NCI-H69 (cell line): ENCODE data around the gene SPECC1L.

Experiments used
- DNase-seq: peaks from one replicate; lab custom pipeline; 2025; lab: John Stamatoyannopoulos, UW

The SPECC1L gene

DNA sequence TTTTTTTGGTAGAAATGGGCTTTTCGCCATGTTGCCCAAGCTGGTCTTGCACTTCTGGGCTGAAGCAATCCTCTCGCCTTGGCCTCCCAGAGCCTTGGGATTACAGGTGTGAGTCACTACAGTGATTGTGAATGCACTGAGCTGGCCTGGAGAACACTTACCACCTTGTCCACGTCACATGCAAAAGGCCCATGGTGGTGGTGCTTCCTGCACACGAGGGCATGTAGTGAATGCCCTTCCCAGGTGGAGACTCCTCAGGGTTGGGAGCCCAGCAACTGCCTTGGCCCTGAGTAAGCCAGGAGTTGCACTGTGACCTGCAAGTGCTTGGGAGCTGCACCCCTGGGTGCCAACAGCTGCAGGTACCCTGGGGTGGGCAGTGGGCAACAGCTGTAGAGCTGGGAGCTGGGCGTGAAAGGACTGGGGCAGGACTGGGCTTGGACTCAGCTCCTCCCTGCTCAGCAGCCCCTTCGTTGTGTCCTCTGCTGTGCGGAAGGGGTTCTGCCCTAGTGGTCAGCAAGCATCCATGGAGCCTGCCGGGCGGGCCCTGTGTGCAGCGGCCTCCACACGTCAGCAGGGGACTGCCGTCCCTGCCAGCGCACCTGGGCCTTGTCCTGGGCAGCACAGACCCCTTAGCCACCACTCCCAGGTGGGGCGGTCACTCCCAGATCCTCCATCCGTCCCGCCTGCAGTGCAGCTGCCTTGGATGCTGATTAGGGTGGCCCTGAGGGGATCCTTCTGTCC, 147.4 kb downstream of the SPECC1L start:
- DNase-seq = peak; percentile 23

DNA sequence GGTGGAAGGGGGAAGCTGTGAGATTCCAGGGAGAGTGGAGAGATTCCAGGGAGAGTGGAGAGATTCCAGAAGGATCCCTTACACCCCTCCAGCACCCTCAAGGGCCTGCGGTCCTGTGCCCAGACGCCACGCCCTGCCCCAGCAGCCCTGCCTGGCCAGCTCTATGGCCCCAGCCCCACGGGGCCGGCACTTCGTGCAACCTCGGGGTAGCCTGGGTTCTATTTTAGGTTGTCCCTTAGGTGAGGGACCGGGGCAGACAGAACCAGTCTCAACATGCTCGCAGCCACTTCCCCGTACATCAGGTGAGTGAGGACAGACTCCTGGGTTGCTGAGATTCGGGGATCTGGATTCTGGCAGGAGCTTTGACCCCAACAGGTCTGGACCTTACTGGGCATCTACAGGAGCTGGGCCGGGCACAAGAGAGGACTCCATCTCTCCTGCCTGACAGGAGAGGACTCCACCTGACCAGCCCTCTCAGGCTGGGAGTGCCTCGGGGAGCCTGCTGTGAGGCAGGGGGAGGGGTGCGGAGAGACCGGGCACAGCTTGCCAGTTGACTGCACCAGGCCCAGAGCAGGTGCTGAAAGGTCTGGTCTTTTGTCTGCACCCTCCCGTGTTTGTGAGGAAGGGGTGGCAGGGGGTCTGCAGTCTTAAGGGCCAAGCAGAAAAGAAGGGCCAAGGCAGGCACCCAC, 148.3 kb downstream of the SPECC1L start:
- peak; percentile 84 for DNase-seq

DNA sequence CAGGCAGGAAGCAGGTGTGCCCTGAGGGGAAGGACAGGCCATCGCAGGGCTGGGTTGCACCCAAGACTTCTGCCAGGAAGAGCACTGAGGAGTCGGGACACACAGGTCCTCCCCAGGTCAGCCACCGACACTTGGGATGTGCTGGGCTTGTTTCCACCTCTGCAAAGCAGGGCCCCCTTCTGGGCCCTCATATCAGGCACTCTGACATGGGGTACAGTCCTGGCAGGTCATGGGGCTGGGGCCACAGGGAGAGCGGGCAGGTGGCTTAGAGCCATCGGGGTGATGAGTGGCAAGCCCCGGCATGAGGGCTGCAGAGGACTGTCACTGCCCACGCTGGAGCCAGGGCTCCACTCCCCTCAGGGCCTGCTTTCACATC, 148.8 kb downstream of the SPECC1L start:
- peak; percentile 54 for DNase-seq

DNA sequence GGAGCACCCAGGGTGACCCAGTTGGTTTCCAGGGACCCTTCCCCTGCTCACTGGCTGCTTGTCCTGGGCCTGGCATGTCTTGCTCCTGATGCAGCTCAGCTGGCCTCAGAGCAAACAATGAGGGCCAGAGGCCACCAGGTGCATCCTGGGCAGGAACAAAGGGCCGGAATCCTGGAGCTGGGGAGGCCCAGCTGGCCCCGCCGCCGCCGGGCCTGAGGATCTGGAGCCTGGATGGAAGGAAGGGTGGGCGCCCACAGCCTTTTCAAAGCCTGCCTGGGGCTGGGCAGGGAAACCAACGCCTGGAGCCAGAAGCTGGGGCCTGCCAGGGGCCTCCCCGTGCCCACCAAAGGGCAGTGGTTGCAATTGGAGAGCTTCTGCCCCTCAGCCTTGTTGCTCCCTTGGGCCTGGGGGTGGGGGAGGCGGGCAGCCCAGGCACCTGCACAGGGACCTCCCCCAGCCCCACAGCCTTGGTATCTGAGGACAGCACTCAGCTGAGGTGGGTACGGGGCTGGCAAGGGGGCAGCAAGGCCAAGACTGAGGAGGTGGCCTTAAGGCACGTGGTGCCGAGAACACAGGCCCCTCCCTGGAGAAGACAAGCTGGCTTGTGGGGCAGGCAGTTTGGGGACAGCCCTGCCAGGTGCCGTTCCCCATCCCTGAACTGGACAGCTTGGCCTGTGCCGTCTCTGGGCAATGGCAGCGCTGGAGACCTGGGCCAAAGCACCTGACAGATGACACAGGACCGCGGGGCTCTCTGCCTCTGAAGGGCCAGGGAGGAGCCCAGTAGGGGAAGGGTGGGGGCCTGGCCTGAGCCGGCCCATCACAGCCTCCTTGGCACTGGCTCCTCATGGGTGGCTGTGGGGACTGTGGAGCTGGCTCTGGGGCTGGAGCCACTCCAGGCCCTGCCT, 149.7 kb downstream of the SPECC1L start:
- peak; percentile 82 for DNase-seq

DNA sequence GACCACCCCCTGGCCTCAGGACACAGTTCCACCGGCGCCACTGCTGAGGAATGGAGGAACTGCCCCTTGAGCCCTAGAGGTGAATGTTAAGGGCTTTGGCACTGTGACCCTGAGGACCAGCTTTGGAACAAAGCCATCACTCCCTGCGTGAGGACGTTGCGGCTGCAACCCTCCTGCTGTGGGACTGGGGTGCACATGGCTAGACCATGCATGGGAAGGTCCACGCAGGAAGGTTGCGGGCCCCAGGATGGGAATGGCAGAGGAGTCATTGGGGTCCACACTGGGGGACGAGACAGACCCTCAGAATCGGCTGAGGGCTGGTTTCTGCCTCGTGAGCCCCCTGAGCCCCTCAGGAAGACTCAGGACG, 150.3 kb downstream of the SPECC1L start:
- DNase-seq = peak; percentile 24

DNA sequence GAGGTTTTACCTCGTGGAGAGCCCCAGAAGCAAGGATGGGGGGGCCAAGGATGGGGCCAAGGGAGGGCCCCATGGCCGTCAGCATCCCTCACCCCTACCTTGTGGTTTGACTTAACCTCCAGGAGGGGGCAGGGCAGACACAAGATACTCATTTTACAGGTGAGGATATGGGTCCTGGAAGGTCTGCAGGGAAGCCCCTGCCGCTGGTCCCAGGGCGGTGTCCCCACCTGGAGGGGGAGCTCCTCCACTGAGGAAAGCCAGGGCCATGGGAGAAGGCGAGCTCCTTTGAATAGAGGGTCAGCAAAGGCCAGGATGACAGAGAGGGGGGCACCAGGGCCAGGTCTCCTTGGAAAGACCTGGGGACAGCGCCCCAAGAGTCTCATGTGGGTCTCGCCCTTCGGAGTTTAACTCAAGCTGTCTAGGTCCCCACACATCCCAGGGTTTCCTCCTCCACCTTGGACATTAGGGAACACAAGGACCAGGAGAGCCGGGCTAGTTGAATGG, 150.8 kb downstream of the SPECC1L start:
- peak; percentile 71 for DNase-seq

DNA sequence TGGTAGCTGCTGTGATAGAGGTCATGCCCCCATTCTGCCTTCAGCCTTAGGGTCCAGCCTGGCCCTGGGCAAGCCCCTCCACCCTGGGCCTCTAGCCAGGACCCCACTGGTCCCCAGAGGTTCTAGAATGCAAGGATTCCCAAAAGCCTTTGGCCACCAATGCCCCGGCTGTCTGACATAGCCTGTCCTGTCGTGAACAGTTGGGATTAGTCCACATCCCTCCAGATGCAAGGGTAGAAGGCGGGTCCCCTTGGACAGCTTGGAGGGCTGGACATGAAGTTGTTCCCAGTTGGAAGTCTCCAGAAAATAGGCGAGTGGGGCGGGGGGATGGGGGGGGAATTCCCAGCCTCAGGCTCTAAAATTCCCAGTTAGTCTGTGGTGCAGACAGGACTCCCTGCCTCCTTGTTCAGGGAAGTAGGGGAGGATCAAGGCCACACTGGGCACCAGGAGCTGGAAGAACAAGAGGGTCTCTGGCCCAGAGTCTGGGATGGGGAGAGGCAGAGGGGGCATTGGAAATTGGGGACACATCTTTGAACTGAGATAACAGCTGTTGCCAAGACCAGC, 151.6 kb downstream of the SPECC1L start:
- DNase-seq = peak; percentile 61

DNA sequence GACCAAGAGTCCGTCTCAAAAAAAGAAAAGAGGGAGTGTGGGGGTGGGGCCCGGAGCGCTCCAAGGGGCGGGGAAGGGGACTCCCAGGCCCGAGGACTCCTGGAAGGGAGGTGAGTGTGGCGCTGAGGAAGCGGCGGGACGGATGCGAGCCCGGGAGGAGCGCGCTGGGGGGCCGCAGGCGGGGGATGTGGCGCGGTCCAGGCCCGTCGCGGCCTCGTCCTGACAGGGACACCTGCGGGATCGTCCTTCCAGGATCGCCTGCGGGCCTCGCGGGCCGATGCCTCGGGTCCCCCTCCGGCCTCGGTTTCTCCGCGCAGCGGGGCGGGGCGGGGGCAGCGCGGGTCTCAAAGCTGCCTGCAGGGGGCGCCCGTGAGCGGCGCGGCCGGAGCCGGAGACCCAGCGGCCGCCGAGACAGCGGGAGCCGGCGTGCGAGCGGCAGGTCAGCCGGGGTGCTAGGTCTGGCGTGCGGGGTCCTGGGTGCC, 152.9 kb downstream of the SPECC1L start:
- DNase-seq = peak; percentile 63

DNA sequence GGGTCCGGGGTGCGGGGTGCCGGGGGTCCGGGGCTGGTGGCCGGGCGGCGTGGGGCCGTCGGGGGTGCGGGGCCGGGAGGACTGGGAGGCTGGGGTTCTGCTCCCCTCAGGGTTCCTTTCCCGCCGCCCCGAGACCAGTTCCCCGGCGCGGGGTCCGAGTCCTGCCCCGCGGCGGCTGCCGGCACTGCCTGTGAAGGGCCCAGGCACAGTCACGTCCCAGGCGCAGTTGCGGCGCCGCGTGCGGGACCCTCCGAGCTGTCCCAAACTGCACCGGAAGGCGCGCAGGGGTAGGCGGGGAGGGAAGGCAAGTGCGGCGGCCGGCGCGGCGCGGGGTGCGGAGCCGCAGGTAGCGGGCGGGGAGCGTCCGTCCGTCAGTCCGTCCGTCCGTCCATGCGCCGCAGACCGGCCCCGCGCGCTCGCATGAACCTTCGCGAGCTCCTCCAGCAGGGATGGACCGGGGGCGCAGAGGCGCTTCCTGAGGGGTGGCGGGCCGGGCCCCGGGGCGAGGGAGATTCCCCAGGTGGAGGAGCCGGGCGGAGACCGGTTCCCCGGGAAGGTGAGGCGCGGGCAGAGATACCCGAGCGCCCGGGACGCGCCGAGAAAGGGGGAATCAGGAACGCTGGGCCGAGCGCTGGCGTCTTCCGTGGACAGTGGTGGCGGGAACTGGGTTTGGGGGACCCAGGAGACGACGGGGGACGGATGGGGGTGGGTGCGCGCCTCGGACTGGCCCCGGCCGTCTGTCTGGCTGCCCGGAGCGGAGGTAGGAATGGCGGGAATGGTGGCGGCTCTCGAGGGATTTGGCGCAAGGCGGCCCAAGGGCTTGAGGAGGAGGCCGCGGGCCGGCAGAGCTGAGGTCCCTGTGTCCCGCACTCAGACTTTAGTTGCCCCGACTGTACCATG, 153.6 kb downstream of the SPECC1L start:
- peak; percentile 52 for DNase-seq

DNA sequence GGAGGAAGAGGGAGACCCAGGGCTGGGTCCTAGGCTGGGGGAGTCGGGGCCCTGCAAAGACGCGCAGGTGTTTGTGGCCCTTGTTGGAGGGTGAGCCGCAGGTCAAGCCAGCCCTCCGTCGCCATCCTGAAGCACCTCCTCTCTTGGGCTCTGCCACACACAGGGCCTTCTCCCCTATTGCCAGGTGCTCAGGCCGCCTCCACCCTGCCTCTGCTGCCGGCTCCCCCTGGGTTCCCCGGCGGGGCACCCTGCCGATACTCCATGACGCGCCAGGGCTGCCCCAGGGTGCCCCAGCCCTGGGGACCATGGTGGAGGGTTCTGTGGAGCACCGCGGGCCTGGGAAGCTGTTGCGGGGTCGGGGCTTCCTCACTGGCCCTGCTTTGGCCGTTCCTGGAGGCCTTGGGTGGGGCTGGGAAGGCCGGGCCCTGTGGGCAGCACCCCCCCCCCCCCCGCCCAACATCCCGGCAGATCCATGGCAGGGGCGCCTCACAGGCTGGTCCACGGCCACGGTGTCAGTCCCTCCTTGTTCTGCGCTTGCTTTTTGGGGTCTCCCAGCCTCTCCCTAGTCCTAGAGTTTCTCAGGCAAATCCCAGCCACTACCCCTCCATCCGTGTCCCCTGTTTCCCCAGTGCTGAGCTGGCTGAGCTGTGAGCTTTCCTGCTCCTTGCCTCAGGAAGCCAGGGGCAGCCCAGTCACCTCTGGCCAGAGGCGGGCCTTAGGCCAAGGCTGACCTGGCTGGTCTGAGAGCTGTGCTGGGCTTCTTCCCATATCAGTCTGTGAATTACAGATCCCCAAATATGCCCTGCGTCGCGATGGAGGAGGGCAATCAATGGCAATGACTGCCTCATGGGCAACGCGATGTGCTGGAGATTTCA, 154.5 kb downstream of the SPECC1L start:
- DNase-seq = no peak

DNA sequence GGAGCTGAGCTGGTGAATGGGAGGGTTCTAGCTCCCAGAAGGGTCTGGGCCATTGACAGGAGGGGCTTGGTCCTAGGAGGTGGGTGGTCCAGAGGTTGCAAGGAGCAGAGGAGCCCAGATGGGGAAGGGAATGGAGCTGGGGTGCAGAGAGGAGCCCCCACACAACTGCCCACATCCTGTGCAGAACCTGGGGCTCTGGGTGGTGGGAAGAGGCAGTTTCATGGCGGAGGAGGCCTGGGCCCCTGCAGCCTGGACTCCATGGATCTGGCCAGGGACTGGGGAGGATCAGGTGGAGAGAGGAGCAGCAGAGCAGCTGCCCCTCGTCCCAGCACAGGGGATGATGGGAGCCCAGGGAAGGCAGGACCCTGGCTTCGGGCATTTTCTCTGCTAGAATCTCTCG, 155.8 kb downstream of the SPECC1L start:
- no peak for DNase-seq

DNA sequence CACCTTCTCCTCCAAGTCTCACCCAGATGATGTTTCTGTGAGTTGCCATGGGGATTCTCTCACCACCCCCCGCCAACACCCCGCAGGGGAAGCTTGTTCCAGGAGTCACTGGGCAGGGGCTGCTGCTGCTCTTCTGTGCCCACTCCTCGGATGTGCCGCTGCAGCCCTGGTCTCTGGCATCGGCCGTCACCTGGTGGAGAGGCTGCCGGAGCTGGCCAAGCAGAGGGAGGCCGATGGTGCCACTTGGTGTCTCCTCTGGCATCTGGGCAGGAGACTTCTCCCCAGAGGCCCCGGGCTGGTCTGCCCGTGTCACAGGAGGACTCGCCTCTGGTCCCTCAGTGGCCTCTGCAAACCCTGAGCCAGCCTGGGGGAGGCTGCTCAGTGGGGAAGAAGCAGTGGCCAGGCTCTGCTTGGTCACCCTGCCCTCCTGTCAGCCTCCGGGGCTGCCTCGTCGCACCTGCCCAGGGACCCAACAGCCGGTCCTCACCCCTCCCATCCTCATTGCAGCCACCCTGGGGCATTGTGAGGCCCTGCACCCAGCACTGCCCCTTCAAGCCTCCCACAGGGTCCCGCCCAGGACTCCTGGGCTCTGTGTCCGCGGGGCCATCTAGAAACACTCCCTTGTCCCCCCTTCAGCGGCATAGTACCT, 156.3 kb downstream of the SPECC1L start:
- no peak for DNase-seq

DNA sequence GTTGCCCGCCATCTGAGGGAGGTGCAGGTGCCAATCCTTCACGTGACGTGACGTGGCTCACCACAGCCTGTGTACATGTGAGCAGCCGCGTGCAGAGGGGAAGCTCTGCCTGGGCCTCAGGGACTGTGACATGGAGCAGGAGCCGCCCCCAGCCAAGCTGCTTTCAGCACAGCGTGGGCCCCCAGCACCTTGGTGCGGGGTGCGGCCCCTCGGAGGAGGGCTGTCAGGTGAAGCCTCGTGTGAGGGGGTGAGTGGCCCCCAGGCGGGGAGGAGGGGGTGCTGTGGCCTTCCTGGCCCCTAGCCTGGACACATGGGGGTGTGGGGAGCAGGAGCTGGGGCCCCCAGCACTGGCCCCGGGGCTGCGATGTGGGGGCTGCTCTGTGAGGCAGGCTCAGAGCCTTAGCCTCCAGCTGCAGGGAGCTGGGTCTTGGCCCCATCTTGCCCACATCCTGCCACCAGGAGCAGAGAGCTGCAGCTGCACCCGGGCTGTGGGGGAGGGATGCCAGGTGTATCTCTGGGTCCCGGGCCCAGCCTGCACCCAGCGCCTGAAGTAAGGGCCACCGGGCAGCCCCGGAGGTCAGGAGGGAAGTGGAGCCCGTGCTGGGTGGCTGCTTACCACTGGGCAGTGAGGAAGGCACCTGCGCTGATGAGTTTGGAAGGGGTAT, 157.0 kb downstream of the SPECC1L start, which contains the start of gene ADORA2A:
Gene ADORA2A, plus strand, starts transcription at position 100 of the 665 bp plus-strand sequence. CDS start 5,806 bp downstream, outside the sequence.
- DNase-seq = no peak

DNA sequence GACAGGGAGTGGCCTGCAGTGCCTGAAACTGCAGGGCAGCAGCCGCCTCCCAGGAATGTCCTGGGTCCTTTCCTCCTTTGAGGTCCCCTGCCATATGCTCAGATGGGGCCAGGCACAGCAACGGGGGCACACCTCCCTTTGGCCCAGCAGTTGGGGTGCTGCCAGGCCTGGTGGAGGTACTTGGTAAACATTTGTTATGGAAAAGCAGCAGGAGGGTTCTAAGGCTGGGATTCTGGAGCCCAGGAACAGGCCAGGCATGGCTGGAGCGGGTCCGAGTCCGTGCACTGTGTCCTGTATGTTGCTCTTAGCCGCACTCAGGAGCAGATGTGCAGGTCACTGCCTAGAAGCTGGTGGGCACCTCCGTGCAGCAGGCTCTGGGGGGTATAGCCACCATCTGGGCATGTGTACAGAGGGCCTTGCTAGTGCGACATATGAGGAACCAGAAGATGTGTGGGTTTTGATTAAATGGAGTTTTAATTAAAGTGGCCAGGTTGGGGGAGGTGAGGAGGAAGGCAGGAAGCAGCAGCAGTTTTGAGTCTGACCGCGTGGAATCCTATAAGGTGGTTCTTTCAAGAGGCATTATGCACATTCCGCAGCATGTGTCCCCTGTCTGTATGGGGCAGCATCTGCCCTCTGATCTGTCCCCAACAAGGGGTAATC, 158.2 kb downstream of the SPECC1L start:
- peak; percentile 83 for DNase-seq

DNA sequence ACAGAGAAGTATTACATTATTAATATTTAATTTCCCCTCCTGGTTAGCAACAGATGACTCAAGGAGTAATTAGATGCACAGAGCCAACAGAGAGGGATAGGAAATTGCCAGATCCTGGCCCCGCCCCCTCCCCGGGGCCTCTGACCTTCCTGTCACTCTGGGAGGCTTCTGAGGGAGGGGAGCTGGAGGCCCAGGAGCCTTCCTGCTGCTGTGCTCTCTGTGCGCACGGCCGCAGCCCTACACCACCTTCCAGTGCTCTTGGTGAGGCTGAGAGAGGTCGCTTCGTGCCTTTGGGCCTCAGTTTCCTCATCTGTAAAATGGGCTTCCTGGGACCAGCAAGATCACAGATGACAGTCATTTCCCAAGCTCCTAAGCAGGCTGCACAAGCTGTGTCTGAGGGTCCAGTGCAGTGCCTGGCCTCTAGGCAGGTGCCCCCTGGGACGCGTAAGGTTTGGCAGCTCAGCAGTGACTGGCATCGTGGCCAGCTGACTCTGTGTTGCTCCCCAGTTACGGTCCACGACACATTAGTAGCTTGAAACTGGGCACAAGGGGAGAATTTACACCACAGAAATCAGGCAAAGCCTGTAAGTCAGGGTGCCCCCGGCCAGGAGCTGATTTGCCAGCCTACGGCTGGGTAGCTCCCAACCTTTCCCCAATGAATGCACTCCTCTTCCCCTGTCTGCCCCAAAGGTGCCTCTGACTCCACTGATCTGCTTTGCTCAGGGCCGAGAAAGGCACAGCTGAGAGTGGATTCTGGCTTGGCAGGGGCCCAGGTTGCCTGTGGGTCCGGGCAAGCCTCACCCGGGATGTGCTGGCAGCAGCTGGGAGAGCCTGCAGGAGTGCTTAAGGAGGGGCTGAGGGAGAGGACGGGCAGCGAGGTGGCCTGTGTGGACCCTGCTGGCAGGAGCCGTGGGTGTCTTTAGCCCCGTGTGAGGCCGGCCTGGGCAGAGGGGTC, 159.1 kb downstream of the SPECC1L start:
- peak; percentile 83 for DNase-seq

DNA sequence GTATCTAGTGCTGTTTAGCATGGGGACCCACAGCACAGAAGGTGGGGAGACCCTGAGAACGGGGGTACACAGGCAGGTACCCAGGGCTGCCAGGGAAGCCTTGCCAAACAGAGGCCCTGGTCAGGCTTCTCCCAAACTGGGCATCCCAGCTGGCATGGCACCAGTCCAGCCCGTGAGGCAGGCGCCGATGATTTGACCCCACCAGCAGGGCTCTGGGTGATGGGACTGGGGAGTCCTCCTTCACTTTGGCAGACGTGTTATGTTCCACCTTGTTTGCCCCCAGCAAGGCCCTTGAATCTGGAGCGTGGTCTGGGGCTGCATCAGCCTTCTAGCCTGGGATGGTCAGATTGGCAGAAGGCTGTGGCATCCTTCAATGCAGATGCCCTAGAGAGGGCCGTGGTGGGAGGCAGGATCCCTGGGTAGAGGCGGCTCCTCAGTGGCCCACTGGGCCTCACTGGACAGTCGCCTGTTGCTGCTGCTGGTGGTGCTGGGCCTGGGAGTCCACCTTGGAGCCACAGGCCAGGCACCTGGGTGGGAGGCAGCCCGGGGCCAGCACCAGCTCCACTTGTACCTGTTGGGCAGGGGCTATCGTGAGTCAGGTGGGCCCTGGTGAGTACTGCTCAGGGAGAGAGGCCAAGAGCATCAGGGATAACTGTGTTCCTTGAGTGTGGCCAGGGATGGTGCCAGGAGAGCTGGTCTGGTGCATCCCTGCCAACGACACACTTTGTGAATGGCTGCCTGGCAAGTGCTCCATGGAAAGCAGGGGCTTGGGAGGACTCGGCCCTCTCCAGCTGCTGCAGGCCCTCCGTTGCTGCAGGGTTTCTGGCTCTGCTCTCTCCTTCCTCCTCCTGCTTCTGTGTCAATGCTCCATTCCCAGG, 160.0 kb downstream of the SPECC1L start:
- DNase-seq = no peak
